Activated CD4-positive, alpha-beta T cell treated with anti-CD3 and anti-CD28 coated beads, Interleukin-2, amount 10 ng/mL, durations not matched to agents 7 days and 5 days (primary cell): ENCODE results near the gene CHCHD3. TPM values are rescaled to one million over a fixed set of nuclear protein-coding genes. Genes with fewer than 3 reads are reported as not detected.

Experiments
- CTCF ChIA-PET: fragments of 350-600 bp; sonication (Branson Sonifier 250); formaldehyde crosslinking; loops from one replicate; lab custom pipeline; 2021; ENCODE audit warnings: antibody characterized with exemption; lab: Charles Lee
- POLR2A ChIA-PET: fragments of 350-600 bp; sonication (Branson Sonifier 250); formaldehyde crosslinking; loops from one replicate; lab custom pipeline; 2021; ENCODE audit warnings: antibody characterized with exemption; lab: Charles Lee
- DNase-seq: peaks from one replicate; pipeline ENCODE4 v3.0.0-alpha.2; 2020
- H3K27ac Mint-ChIP-seq: one replicate; pipeline ENCODE4 v1.8.0; 2021; ENCODE audit warnings: mild to moderate bottlenecking, moderate library complexity, mixed read lengths
- H3K27me3 Mint-ChIP-seq: one replicate; pipeline ENCODE4 v1.8.0; 2021; ENCODE audit warnings: mixed read lengths
- H3K36me3 Mint-ChIP-seq: one replicate; pipeline ENCODE4 v1.8.0; 2021; ENCODE audit warnings: low read depth, mixed read lengths
- H3K4me1 Mint-ChIP-seq: one replicate; pipeline ENCODE4 v1.8.0; 2021; ENCODE audit warnings: mixed read lengths
- H3K4me3 Mint-ChIP-seq: one replicate; pipeline ENCODE4 v1.8.0; 2021; ENCODE audit warnings: mild to moderate bottlenecking, moderate library complexity, mixed read lengths
- H3K9me3 Mint-ChIP-seq: one replicate; pipeline ENCODE4 v1.8.0; 2021; ENCODE audit warnings: mixed read lengths
- total RNA-seq, 2 experiments: library from RNA; stranded (reverse); gene quantifications; one replicate each; pipeline ENCODE4 v1.2.3, GENCODE V29; 2021

The CHCHD3 gene
- total RNA-seq, 2 experiments from 2014 or later = 47.4 to 49.2 TPM

GRCh38 chr7:132847376-132847775 lies 234.5 kb downstream of the CHCHD3 start:
- Mint-ChIP-seq H3K36me3 (no peaks in the 10 kb centered on the region), H3K4me3 (no peak overlapping the region), H3K27ac (no peak overlapping the region), H3K9me3 (no peaks in the 10 kb centered on the region), H3K27me3 (no peaks in the 10 kb centered on the region), H3K4me1 (no peaks in the 10 kb centered on the region)
- DNase-seq = no peak
- CTCF ChIA-PET = no interaction called here
- POLR2A ChIA-PET = no interaction called here

DNA sequence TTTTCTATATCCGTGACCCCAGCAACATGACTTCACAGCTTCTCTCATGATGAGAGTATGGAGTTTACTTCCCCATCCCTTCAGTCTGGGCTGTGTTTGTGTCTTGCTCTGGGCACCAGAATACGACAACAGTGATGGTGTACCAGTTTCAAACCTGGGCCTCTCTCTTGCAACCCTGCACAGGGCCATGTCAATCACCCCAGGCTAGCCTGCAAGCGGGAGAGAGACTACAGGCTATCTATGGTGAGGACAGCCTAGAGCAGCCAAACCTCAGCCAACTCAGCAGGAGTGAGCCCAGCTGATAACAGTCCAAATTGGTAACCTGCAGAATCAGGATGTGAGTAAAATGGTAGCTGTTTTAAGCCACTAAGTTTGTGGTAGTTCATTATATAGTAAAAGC lies 235.8 kb downstream of the CHCHD3 start:
- Mint-ChIP-seq H3K9me3 (no peaks in the 10 kb centered on the region), H3K36me3 (peaks cover 4% of the 10 kb centered on the region), H3K4me3 (no peak overlapping the region), H3K27ac (no peak overlapping the region), H3K27me3 (no peaks in the 10 kb centered on the region), H3K4me1 (no peaks in the 10 kb centered on the region)
- ChIA-PET POLR2A (no interaction called here), CTCF (no interaction called here)
- no peak for DNase-seq

GRCh38 chr7:132842478-132842877 lies 239.4 kb downstream of the CHCHD3 start:
- POLR2A ChIA-PET = no interaction called here
- peaks cover 4% of the 10 kb centered on the region for H3K36me3 Mint-ChIP-seq
- CTCF ChIA-PET = interaction anchor here (0.8 kb wide), 1 partner anchor 30 kb away, joined by 4 read pairs; no protein-coding TSS in a partner anchor

DNA sequence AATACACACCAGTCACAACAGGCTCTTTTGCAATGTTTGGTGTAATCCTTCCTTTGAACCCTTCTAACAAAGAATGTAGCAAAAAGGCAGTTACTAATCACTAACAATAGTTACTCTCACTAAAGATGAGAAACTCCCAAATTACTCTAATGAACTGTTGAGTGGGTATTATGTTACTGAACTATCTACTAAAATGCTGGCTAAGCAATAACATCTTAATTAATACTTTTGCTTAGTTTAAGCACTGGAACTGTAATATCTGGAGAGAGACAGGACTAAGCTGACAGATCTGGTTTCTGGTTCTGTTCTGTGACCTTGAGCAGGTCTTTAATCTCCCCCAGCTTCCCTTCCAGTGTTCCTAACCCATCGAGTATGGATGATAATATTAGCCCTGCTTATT lies 241.7 kb downstream of the CHCHD3 start:
- POLR2A ChIA-PET = no interaction called here
- CTCF ChIA-PET = interaction anchor here (0.6 kb wide), 1 partner anchor 120 kb away, joined by 3 read pairs; no protein-coding TSS in a partner anchor
- Mint-ChIP-seq H3K27ac (no peak overlapping the region), H3K4me3 (no peak overlapping the region), H3K36me3 (peaks cover 17% of the 10 kb centered on the region), H3K27me3 (no peaks in the 10 kb centered on the region), H3K4me1 (no peaks in the 10 kb centered on the region), H3K9me3 (no peaks in the 10 kb centered on the region)
- no peak for DNase-seq

More at GRCh38 chr7:132842478-132842877, 239.4 kb downstream of the CHCHD3 start:
- H3K4me1 Mint-ChIP-seq = no peaks in the 10 kb centered on the region
- no peak overlapping the region for H3K27ac Mint-ChIP-seq
- no peaks in the 10 kb centered on the region for H3K9me3 Mint-ChIP-seq
- H3K4me3 Mint-ChIP-seq = no peak overlapping the region
- DNase-seq = no peak
- no peaks in the 10 kb centered on the region for H3K27me3 Mint-ChIP-seq

- DNase-seq = no peak
- Mint-ChIP-seq H3K27ac (no peak overlapping the region), H3K4me3 (no peak overlapping the region), H3K36me3 (peaks cover 17% of the 10 kb centered on the region), H3K27me3 (no peaks in the 10 kb centered on the region), H3K9me3 (no peaks in the 10 kb centered on the region), H3K4me1 (no peaks in the 10 kb centered on the region)
- ChIA-PET CTCF (no interaction called here), POLR2A (no interaction called here)
Observed at GRCh38 chr7:132838313-132838712, 243.6 kb downstream of the CHCHD3 start.

DNA sequence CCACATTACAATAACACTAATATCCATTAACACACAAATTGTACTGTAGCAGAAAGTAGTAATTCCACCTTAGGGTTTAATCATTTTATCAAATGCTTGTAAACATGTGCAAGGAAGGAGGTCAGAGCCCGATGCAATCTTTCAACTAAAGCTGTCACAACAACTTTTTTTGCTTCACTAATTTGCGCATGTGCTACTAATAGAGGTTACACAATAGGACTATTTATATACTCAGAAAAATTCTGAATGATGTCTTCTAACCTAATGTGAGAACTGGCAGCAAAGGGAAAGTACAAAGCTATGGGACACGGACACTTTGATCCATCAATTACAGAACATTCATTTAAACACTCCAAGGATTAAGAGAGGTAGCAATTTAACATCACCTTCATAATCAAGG lies 244.4 kb downstream of the CHCHD3 start:
- ChIA-PET POLR2A (no interaction called here), CTCF (no interaction called here)
- no peak for DNase-seq
- Mint-ChIP-seq H3K27me3 (no peaks in the 10 kb centered on the region), H3K36me3 (peaks cover 17% of the 10 kb centered on the region), H3K4me3 (no peak overlapping the region), H3K27ac (no peak overlapping the region), H3K4me1 (no peaks in the 10 kb centered on the region), H3K9me3 (no peaks in the 10 kb centered on the region)

- no peaks in the 10 kb centered on the region for H3K27me3 Mint-ChIP-seq
- CTCF ChIA-PET = no interaction called here
- H3K36me3 Mint-ChIP-seq = peaks cover 17% of the 10 kb centered on the region
- H3K9me3 Mint-ChIP-seq = no peaks in the 10 kb centered on the region
- no peaks in the 10 kb centered on the region for H3K4me1 Mint-ChIP-seq
- no peak overlapping the region for H3K27ac Mint-ChIP-seq
- DNase-seq = no peak
- POLR2A ChIA-PET = no interaction called here
- no peak overlapping the region for H3K4me3 Mint-ChIP-seq
Observed at GRCh38 chr7:132836746-132837145, 245.1 kb downstream of the CHCHD3 start.

DNA sequence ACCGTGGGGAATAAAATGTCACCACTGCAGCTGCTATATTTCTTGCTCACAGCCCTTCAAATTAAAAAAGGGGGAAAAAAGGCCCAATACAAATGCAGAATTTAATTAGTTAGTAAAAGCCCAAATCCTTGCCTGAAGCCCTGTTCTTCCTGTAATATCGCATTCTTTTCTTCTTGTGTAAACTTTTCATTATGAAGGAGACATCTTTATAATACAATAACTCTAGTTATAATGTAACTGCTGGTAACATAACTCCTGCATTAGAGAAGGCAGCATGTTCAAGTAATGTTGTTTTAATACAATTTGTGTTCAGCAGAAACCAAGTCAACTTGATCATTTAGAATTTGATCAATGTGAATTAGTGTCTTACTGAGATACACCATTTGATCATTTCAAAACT lies 250.9 kb downstream of the CHCHD3 start:
- POLR2A ChIA-PET = no interaction called here
- Mint-ChIP-seq H3K4me3 (no peak overlapping the region), H3K36me3 (peaks cover 7% of the 10 kb centered on the region), H3K27ac (no peak overlapping the region), H3K9me3 (no peaks in the 10 kb centered on the region), H3K4me1 (peaks cover 2% of the 10 kb centered on the region), H3K27me3 (no peaks in the 10 kb centered on the region)
- CTCF ChIA-PET = no interaction called here
- no peak for DNase-seq

- peaks cover 6% of the 10 kb centered on the region for H3K36me3 Mint-ChIP-seq
- DNase-seq = no peak
- no peaks in the 10 kb centered on the region for H3K9me3 Mint-ChIP-seq
- no peak overlapping the region for H3K27ac Mint-ChIP-seq
- ChIA-PET POLR2A (no interaction called here), CTCF (no interaction called here)
- no peaks in the 10 kb centered on the region for H3K27me3 Mint-ChIP-seq
- H3K4me1 Mint-ChIP-seq = peaks cover 14% of the 10 kb centered on the region
- H3K4me3 Mint-ChIP-seq = no peak overlapping the region
Observed at GRCh38 chr7:132828502-132828901, 253.4 kb downstream of the CHCHD3 start.

- Mint-ChIP-seq H3K27ac (no peak overlapping the region), H3K4me3 (no peak overlapping the region), H3K36me3 (peaks cover 6% of the 10 kb centered on the region), H3K27me3 (no peaks in the 10 kb centered on the region), H3K4me1 (peaks cover 14% of the 10 kb centered on the region), H3K9me3 (no peaks in the 10 kb centered on the region)
- DNase-seq = no peak
- POLR2A ChIA-PET = no interaction called here
- CTCF ChIA-PET = no interaction called here
Observed at GRCh38 chr7:132825932-132826835, 255.7 kb downstream of the CHCHD3 start.

GRCh38 chr7:132825222-132825621 lies 256.7 kb downstream of the CHCHD3 start:
- Mint-ChIP-seq H3K36me3 (peaks cover 6% of the 10 kb centered on the region), H3K27ac (no peak overlapping the region), H3K27me3 (no peaks in the 10 kb centered on the region), H3K9me3 (no peaks in the 10 kb centered on the region), H3K4me1 (peaks cover 14% of the 10 kb centered on the region), H3K4me3 (no peak overlapping the region)
- ChIA-PET POLR2A (no interaction called here), CTCF (interaction anchor here (0.7 kb wide), 1 partner anchor 9 kb away, joined by 3 read pairs; no protein-coding TSS in a partner anchor)
- peak; percentile 7 for DNase-seq

- no peak for DNase-seq
- Mint-ChIP-seq H3K27me3 (no peaks in the 10 kb centered on the region), H3K27ac (no peak overlapping the region), H3K9me3 (peaks cover 2% of the 10 kb centered on the region), H3K4me3 (no peak overlapping the region), H3K36me3 (peaks cover 2% of the 10 kb centered on the region), H3K4me1 (no peaks in the 10 kb centered on the region)
- POLR2A ChIA-PET = no interaction called here
- CTCF ChIA-PET = no interaction called here
Observed at GRCh38 chr7:132819648-132820047, 262.2 kb downstream of the CHCHD3 start.

GRCh38 chr7:132817949-132818348 lies 263.9 kb downstream of the CHCHD3 start:
- Mint-ChIP-seq H3K36me3 (no peaks in the 10 kb centered on the region), H3K27ac (no peak overlapping the region), H3K27me3 (no peaks in the 10 kb centered on the region), H3K9me3 (peaks cover 2% of the 10 kb centered on the region), H3K4me3 (no peak overlapping the region), H3K4me1 (no peaks in the 10 kb centered on the region)
- DNase-seq = no peak
- ChIA-PET CTCF (interaction anchor here (0.7 kb wide), 1 partner anchor 11 kb away, joined by 3 read pairs; no protein-coding TSS in a partner anchor), POLR2A (interaction anchor here (0.6 kb wide), 1 partner anchor 177 kb away, joined by 3 read pairs; no protein-coding TSS in a partner anchor)
